ENCODE results near the gene ANKS1B.

Gene ANKS1B

GRCh38 chr12:99232324-99232723 is 752.4 kb downstream of the ANKS1B start:
- POLR2A ChIA-PET = interaction anchor here (0.6 kb wide), 1 partner anchor 118 kb away, joined by 3 read pairs; no protein-coding TSS in a partner anchor
- DNase-seq (ENCODE audit: extremely low spot score) = no peak
- CTCF ChIA-PET = no interaction called here
- no peak for TF ChIP-seq CTCF (IDR thresholded peaks at IDR 0.05; ENCODE audit: control extremely low read depth, extremely low read depth, low read depth, missing control alignments)

DNA sequence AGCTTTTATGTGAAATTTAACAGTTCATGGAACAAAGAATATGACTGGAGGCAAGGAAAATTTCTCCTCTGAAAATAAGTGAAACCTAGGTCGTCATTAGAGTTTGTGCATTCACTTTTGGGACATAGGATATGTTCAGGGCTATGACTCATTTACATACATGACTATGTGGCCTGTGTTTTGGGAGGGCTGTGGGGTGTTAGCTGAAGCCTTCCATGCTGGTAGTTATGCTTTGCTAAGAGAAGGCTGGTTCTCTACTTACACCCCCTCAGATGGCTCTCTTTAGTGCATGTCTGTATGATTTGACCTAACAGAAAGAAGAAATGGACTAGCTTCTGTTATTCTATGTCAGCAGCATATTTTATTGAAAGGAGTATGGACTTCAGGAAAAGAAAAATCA is 753.7 kb downstream of the ANKS1B start:
- POLR2A ChIA-PET = no interaction called here
- CTCF ChIA-PET = interaction anchor here (0.9 kb wide), 1 partner anchor 221 kb away, joined by 3 read pairs; no protein-coding TSS in a partner anchor
- TF ChIP-seq CTCF (IDR thresholded peaks at IDR 0.05; ENCODE audit: control extremely low read depth, extremely low read depth, low read depth, missing control alignments) = no peak
- no peak for DNase-seq (ENCODE audit: extremely low spot score)

DNA sequence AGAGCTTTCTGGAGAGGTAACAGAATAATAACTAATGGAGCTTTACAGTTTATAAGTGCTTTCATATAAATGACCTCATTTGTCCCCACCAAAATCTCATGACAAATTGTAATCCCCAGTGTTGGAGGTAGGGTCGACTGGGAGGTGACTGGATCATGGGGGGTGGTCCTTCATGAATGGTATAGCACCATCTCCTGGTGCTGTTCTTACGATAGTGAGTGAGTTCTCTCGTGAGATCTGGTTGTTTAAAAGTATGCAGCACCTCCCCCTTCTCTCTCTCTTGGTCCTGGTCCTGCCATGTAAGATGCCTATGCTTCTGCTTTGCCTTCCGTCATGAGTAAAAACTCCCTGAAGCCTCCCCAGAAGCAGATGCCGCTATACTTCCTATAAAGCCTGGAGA is 760.5 kb downstream of the ANKS1B start:
- no peak for TF ChIP-seq CTCF (IDR thresholded peaks at IDR 0.05; ENCODE audit: control extremely low read depth, extremely low read depth, low read depth, missing control alignments)
- CTCF ChIA-PET = no interaction called here
- DNase-seq (ENCODE audit: extremely low spot score) = no peak
- POLR2A ChIA-PET = no interaction called here

DNA sequence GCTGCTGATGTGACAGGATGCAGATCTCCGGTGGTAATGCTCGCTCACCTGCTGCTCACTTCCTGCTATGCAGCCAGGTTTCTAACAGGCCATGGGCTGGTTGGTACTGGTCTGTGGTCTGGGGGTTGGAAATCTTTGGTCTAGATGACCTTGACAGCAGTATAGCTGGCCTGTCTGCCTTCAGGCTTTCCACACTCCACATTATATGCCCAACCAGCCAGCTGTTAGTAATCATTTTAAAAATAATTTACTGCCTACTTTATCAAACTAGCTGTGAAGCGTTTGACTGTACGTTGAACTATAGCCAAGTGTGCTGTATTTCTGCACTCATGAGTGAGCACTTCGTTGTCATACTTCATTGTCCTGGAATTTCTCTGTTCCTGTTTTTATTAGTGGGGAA is 761.2 kb downstream of the ANKS1B start:
- CTCF ChIA-PET = no interaction called here

DNA sequence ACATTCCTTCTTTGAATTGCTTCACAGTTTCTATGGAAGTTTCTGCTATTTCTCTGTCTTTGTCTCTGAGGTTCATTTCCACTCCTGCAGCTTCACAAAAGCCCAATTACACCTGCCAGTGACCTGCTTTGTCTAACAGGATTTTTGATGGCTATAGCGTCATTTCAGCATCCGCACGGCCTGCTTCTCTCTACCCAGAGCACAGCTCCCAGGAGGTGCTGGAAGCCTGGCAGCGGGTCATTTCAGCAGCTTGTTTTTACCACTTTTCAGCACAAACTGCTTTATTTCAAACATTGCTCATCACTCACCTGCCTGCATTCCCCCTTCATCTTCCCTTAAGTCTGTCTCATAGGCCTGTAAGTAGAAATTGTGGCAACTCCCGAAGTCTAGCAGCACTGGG is 771.7 kb downstream of the ANKS1B start:
- DNase-seq (ENCODE audit: extremely low spot score) = no peak
- CTCF ChIA-PET = no interaction called here
- TF ChIP-seq CTCF (IDR thresholded peaks at IDR 0.05; ENCODE audit: control extremely low read depth, extremely low read depth, low read depth, missing control alignments) = no peak
- POLR2A ChIA-PET = no interaction called here

More for the DNA sequence above, 761.2 kb downstream of the ANKS1B start:
- POLR2A ChIA-PET = no interaction called here
- no peak for DNase-seq (ENCODE audit: extremely low spot score)
- TF ChIP-seq CTCF (IDR thresholded peaks at IDR 0.05; ENCODE audit: control extremely low read depth, extremely low read depth, low read depth, missing control alignments) = no peak

- TF ChIP-seq CTCF (IDR thresholded peaks at IDR 0.05; ENCODE audit: control extremely low read depth, extremely low read depth, low read depth, missing control alignments) = no peak
- no peak for DNase-seq (ENCODE audit: extremely low spot score)
- ChIA-PET CTCF (interaction anchor here (1.6 kb wide), 1 partner anchor 12 kb away, joined by 5 read pairs; no protein-coding TSS in a partner anchor), POLR2A (no interaction called here)
These were observed 772.5 kb downstream of the ANKS1B start for GRCh38 chr12:99212275-99212674.

- DNase-seq (ENCODE audit: extremely low spot score) = no peak
- ChIA-PET CTCF (interaction anchor here (0.7 to 1.5 kb wide), 3 partner anchors 11 to 44 kb away, joined by 3 read pairs; no protein-coding TSS in a partner anchor), POLR2A (no interaction called here)
- no peak for TF ChIP-seq CTCF (IDR thresholded peaks at IDR 0.05; ENCODE audit: control extremely low read depth, extremely low read depth, low read depth, missing control alignments)
These were observed 779.6 kb downstream of the ANKS1B start for GRCh38 chr12:99205111-99205510.

Data from GM10248 (cell line).